Superior temporal gyrus (tissue), 1 donor: ENCODE results near the gene LAGE3.
A peak's percentile ranks its signal among the peaks of the same experiment; 100 is the strongest.

Source experiments
- DNase-seq: peaks from one replicate; pipeline ENCODE4 v3.0.0-alpha.2; 2016; ENCODE audit errors: extremely low spot score

LAGE3 gene

GRCh38 chrX:154435171-154435733 lies 43.8 kb downstream of the LAGE3 start:
- DNase-seq: no peak

GRCh38 chrX:154434394-154435168 lies 44.5 kb downstream of the LAGE3 start:
- no peak for DNase-seq

- no peak for DNase-seq
Measured at GRCh38 chrX:154433605-154434004, 45.5 kb downstream of the LAGE3 start.

GRCh38 chrX:154432210-154432609 lies 46.9 kb downstream of the LAGE3 start:
- no peak for DNase-seq

- no peak for DNase-seq
Measured at GRCh38 chrX:154431341-154431740, 47.7 kb downstream of the LAGE3 start.

GRCh38 chrX:154430916-154431315 lies 48.2 kb downstream of the LAGE3 start:
- no peak for DNase-seq

- no peak for DNase-seq
Measured at GRCh38 chrX:154430479-154430878, 48.6 kb downstream of the LAGE3 start.

GRCh38 chrX:154429711-154430110 lies 49.4 kb downstream of the LAGE3 start:
- no peak for DNase-seq

- DNase-seq: peak; percentile 88
Measured at GRCh38 chrX:154428176-154429171, 50.6 kb downstream of the LAGE3 start, which contains the start of gene ATP6AP1. Gene ATP6AP1 (plus strand): TSS chrX:154428677. CDS start chrX:154428693, 16 bp downstream.
